Endothelial cell of umbilical vein (primary cell): ENCODE measurements around the gene KLHL11. TPM values are rescaled to one million over a fixed set of nuclear protein-coding genes. Genes with fewer than 3 reads are reported as not detected.
"Not testable (repeated sequence)": the region's sequence is repeated elsewhere in the genome, so short reads cannot be mapped to it uniquely, and the experiment has no call there.

Experiments used
- BruUV-seq: library from RNA; stranded (reverse); fragments of 400-500 nt; replicated peaks from 2 replicates; lab custom pipeline; 2021; lab: Mats Ljungman, UMichigan
- CTCF ChIA-PET: fragments of 300-600, 350-600 bp; sonication (Branson Sonifier 250); formaldehyde crosslinking; loops from one replicate; lab custom pipeline; 2021; ENCODE audit warnings: antibody characterized with exemption, inconsistent platforms; lab: Charles Lee
- POLR2A ChIA-PET: fragments of 300-600, 350-600 bp; sonication (Branson Sonifier 250); formaldehyde crosslinking; loops from one replicate; lab custom pipeline; 2021; ENCODE audit warnings: antibody characterized with exemption, inconsistent platforms; lab: Charles Lee
- DNase-seq: peaks from one replicate; pipeline ENCODE4 v3.0.0-alpha.2; 2011; ENCODE audit warnings: low read depth, low spot score
- FAIRE-seq: peaks from 2 replicates; lab custom pipeline; 2011; peaks lifted over from hg19 to GRCh38; lab: Jason Lieb, UNC
- H2AFZ ChIP-seq: 2 replicates; pipeline ENCODE4 v1.6.0; 2012; ENCODE audit warnings: low read depth, low read length, control low read depth, inconsistent platforms
- H3K27ac ChIP-seq: 2 replicates; pipeline ENCODE4 v1.5.1; 2011; ENCODE audit warnings: low read depth, mild to moderate bottlenecking, control low read depth, low read length, moderate library complexity; ENCODE audit not compliant: insufficient read depth
- H3K27me3 ChIP-seq, 2 experiments: 2 replicates each; pipeline versions ENCODE4 v1.6.0 to v1.6.1; 2011; ENCODE audit warnings: low read length in 2 of 2, mixed read lengths in 1 of 2; ENCODE audit not compliant: control insufficient read depth in 2 of 2, insufficient read depth in 2 of 2
- H3K36me3 ChIP-seq, 2 experiments: 2 replicates in 1 of 2; 3 replicates in 1 of 2; pipeline ENCODE4 v1.5.1; 2011; ENCODE audit warnings: low read length in 2 of 2, mild to moderate bottlenecking in 1 of 2, moderate library complexity in 1 of 2; ENCODE audit not compliant: control insufficient read depth in 2 of 2, insufficient read depth in 2 of 2; ENCODE audit errors: extremely low read depth in 1 of 2
- H3K4me1 ChIP-seq: 3 replicates; pipeline ENCODE4 v1.5.1; 2011; ENCODE audit warnings: mild to moderate bottlenecking, low read length; ENCODE audit not compliant: control insufficient read depth, insufficient read depth; ENCODE audit errors: extremely low read depth
- H3K4me2 ChIP-seq: 2 replicates; pipeline ENCODE4 v1.6.1; 2011; ENCODE audit warnings: low read length, control low read depth, mixed read lengths; ENCODE audit not compliant: insufficient read depth
- H3K4me3 ChIP-seq, 3 experiments: fragments of 200-600 bp in 1 of 3; sonication (generic), shearing (Covaris generic) in 1 of 3; replicated peaks in 1 of 3; 2 replicates each; pipeline ENCODE4 v1.5.1; 2011 to 2016; ENCODE audit warnings: control low read depth in 3 of 3, low read length in 3 of 3, mild to moderate bottlenecking in 2 of 3, inconsistent platforms in 1 of 3, low read depth in 1 of 3, moderate library complexity in 1 of 3; ENCODE audit not compliant: insufficient read depth in 1 of 3
- H3K79me2 ChIP-seq: 2 replicates; pipeline ENCODE4 v1.6.0; 2012; ENCODE audit warnings: low read length, inconsistent platforms; ENCODE audit not compliant: control insufficient read depth, insufficient read depth
- H3K9ac ChIP-seq: replicated peaks from 2 replicates; pipeline ENCODE3; 2011; ENCODE audit warnings: low read length, control low read depth; ENCODE audit not compliant: insufficient read depth; ENCODE audit errors: extremely low read depth
- H3K9me1 ChIP-seq: replicated peaks from 3 replicates; pipeline ENCODE4 v1.6.0; 2011; ENCODE audit warnings: mild to moderate bottlenecking, low read length; ENCODE audit not compliant: control insufficient read depth, insufficient read depth; ENCODE audit errors: extremely low read depth
- H3K9me3 ChIP-seq: replicated peaks from 2 replicates; pipeline ENCODE4 v1.5.1; 2012; ENCODE audit warnings: low read length, inconsistent platforms; ENCODE audit not compliant: control insufficient read depth, insufficient read depth
- H4K20me1 ChIP-seq: replicated peaks from 2 replicates; pipeline ENCODE3; 2011; ENCODE audit warnings: mild to moderate bottlenecking, low read length; ENCODE audit not compliant: control insufficient read depth, insufficient read depth; ENCODE audit errors: extremely low read depth
- EZH2 ChIP-seq: IDR thresholded peaks from 2 replicates; pipeline ENCODE4 v1.6.1; 2012; ENCODE audit warnings: borderline replicate concordance, low read depth, mild to moderate bottlenecking, moderate library complexity, low read length, inconsistent platforms; ENCODE audit not compliant: severe bottlenecking
- FOS ChIP-seq: IDR thresholded peaks from 2 replicates; pipeline ENCODE4 v1.6.1; 2011; ENCODE audit warnings: mild to moderate bottlenecking, low read length, moderate library complexity, borderline replicate concordance; ENCODE audit not compliant: insufficient read depth
- GATA2 ChIP-seq: IDR thresholded peaks from 2 replicates; pipeline ENCODE4 v1.7.0; 2011; ENCODE audit warnings: low read depth, mild to moderate bottlenecking, moderate library complexity, mixed read lengths, low read length; ENCODE audit not compliant: insufficient read length, insufficient read depth
- JUN ChIP-seq: IDR thresholded peaks from 2 replicates; pipeline ENCODE4 v1.6.1; 2011; ENCODE audit warnings: borderline replicate concordance, low read depth; ENCODE audit not compliant: insufficient read length, insufficient read depth
- MYC ChIP-seq: IDR thresholded peaks from one replicate; pipeline ENCODE4 v1.6.1; 2011; ENCODE audit warnings: mild to moderate bottlenecking, low read depth, low read length
- POLR2A ChIP-seq: IDR thresholded peaks from 2 replicates; pipeline ENCODE4 v1.6.1; 2012; ENCODE audit warnings: low read depth, mild to moderate bottlenecking, control low read depth, low read length
- POLR2AphosphoS5 ChIP-seq: IDR thresholded peaks from 2 replicates; pipeline ENCODE4 v1.6.1; 2012; ENCODE audit warnings: low read depth, mild to moderate bottlenecking, control low read depth, low read length, moderate library complexity; ENCODE audit not compliant: insufficient read depth
- dilution Hi-C: fragments of 300-500 bp; cut with MboI; formaldehyde crosslinking; loops from one replicate; pipeline ENCODE4 v1.15.0; 2019; ENCODE audit warnings: low sequenced_read_pairs; ENCODE audit not compliant: extremely low pct_ligation_motif_present
- intact Hi-C: fragments of 100-400 bp; cut with micrococcal nuclease; formaldehyde crosslinking; loops from one replicate; pipeline ENCODE4 v1.10.0; 2022
- polyA plus RNA-seq, 4 experiments: library from polyadenylated mRNA; depleted of rRNA in 3 of 4; stranded (reverse) in 3 of 4; unstranded in 1 of 4; fragments of >200 nt; gene quantifications; 2 replicates each; pipeline versions ENCODE4 v1.2.1 to v1.2.3, GENCODE V29; 2011 to 2012; ENCODE audit warnings: missing spikeins in 1 of 4
- total RNA-seq: library from RNA; stranded (reverse); gene quantifications from 2 replicates; pipeline ENCODE4 v1.2.3, GENCODE V29; 2021
- TF ChIP-seq, protein P1 (sequence below): IDR thresholded peaks from 2 replicates; pipeline ENCODE4 v1.6.1; 2011; ENCODE audit not compliant: insufficient read depth, insufficient read length
- TF ChIP-seq, protein P2 (sequence below), 2 donors: IDR thresholded peaks; 1 replicate in 1 of 2; 2 replicates in 1 of 2; pipeline ENCODE4 v1.5.1; 2011; ENCODE audit warnings: low read length in 2 of 2, mild to moderate bottlenecking in 2 of 2, moderate library complexity in 2 of 2, control low read depth in 1 of 2, inconsistent platforms in 1 of 2, low read depth in 1 of 2; ENCODE audit not compliant: insufficient read depth in 1 of 2; ENCODE audit errors: extremely low read depth in 1 of 2

KLHL11 gene
- total and polyA plus RNA-seq, 2 donors (not counting 3 experiments of a cell fraction or from before 2014, with no cell fraction given), result 3.1 to 11.0 TPM

DNA sequence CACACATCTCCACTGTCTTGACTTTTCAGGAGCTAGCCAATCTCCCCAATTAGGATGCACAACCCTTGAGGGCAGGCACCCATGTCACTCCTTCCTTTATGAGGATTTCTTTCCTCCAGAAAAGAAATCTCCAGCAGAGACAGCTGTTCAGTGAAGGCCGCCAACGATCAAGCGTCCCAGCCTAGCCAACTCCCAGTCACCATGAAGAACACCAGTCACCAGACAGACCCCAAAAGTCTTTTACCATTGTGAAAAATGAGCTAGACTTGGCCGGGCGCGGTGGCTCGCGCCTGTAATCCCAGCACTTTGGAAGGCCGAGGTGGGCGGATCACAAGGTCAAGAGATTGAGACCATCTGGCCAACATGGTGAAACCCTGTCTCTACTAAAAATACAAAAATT is 35.3 kb downstream of the KLHL11 start:
- CTCF ChIA-PET, result interaction anchor here (0.7 to 1.3 kb wide), 2 partner anchors 12 to 19 kb away, joined by 3 read pairs; partner anchors contain the start of gene P3H4
- H3K9me1 ChIP-seq, DNase-seq, H3K4me1 ChIP-seq, H3K4me2 ChIP-seq, H3K9ac ChIP-seq, POLR2A ChIA-PET, intact Hi-C loops, H3K27ac ChIP-seq, H3K79me2 ChIP-seq, FAIRE-seq, H3K27me3 ChIP-seq, H4K20me1 ChIP-seq, H3K4me3 ChIP-seq, dilution Hi-C loops, BruUV-seq, H2AFZ ChIP-seq, H3K9me3 ChIP-seq: not testable (repeated sequence)
- peaks cover 8 to 30% of the 10 kb centered on the region in 2 experiments for H3K36me3 ChIP-seq

DNA sequence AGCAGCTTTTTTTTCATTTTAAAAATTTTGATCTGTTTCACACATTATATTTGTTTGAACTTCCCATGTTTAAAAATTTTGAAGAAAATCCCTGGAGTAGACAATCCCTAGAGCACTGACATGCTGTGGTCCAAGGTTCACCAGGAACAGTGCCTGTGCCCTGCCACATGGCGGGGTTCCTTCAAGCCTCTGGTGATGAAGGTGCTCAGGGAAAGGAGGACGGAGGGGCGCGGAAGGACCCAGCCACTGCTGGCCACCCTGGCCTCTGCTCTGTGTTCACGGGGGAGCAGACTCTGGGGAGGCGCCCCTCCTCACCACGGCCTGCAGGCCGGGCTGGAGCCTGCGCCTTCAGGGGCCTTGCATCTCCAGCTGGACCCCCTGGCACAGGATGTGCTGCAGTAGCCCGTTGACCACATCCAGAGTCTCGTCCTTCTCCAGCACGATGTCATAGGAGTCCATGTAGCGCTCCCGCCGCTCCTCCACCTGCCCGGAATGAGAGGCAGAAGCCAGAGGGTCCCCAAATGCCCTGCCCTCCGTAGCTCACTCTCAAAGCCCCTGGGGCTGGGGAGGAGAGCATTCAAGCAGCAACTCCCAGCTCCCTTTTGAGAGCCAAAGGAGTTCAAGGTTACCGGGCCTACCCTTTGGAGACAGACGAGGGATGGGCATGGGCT is 39.9 kb downstream of the KLHL11 start:
- no peak for FAIRE-seq
- no peaks in the 10 kb centered on the region for H3K9me3 ChIP-seq
- no peak for DNase-seq
- TF ChIP-seq JUN (no peak), EZH2 (no peak), FOS (no peak), POLR2A (no peak), POLR2AphosphoS5 (no peak), MYC (no peak), GATA2 (no peak)
- TF ChIP-seq, protein P1, sequence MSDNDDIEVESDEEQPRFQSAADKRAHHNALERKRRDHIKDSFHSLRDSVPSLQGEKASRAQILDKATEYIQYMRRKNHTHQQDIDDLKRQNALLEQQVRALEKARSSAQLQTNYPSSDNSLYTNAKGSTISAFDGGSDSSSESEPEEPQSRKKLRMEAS, result no peak
- TF ChIP-seq, protein P2, sequence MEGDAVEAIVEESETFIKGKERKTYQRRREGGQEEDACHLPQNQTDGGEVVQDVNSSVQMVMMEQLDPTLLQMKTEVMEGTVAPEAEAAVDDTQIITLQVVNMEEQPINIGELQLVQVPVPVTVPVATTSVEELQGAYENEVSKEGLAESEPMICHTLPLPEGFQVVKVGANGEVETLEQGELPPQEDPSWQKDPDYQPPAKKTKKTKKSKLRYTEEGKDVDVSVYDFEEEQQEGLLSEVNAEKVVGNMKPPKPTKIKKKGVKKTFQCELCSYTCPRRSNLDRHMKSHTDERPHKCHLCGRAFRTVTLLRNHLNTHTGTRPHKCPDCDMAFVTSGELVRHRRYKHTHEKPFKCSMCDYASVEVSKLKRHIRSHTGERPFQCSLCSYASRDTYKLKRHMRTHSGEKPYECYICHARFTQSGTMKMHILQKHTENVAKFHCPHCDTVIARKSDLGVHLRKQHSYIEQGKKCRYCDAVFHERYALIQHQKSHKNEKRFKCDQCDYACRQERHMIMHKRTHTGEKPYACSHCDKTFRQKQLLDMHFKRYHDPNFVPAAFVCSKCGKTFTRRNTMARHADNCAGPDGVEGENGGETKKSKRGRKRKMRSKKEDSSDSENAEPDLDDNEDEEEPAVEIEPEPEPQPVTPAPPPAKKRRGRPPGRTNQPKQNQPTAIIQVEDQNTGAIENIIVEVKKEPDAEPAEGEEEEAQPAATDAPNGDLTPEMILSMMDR (IDR thresholded peaks at IDR 0.05; ENCODE audit: extremely low read depth in 1 of 2, insufficient read depth in 1 of 2, low read depth in 1 of 2, low read length in 2 of 2), result no peak
- no peaks in the 10 kb centered on the region for H4K20me1 ChIP-seq
- intact Hi-C loops (no loop called here), dilution Hi-C loops (no loop called here)
- no peak overlapping the region for H3K4me2 ChIP-seq
- no peaks in the 10 kb centered on the region for H3K9me1 ChIP-seq
- no peak overlapping the region for H3K9ac ChIP-seq
- CTCF ChIA-PET, result interaction anchor here (1.3 kb wide), 1 partner anchor 16 kb away, joined by 4 read pairs; no protein-coding TSS in a partner anchor
- H3K27me3 ChIP-seq, result no peaks in the 10 kb centered on the region
- peaks cover 8 to 22% of the 10 kb centered on the region in 2 experiments for H3K36me3 ChIP-seq
- H2AFZ ChIP-seq, result no peak overlapping the region
- H3K4me3 ChIP-seq, result no peak overlapping the region
- H3K4me1 ChIP-seq, result no peaks in the 10 kb centered on the region
- H3K79me2 ChIP-seq, result no peaks in the 10 kb centered on the region
- no peak overlapping the region for H3K27ac ChIP-seq
- POLR2A ChIA-PET, result no interaction called here
- BruUV-seq, result no TSS peak
